ENCODE data around the gene MUC6. TPM values are rescaled to one million over a fixed set of nuclear protein-coding genes. Genes with fewer than 3 reads are reported as not detected.

The MUC6 gene
- total and polyA plus RNA-seq, 3 donors from 2014 or later, result 0.16 to 1.5 (median 0.19) TPM

- TF ChIP-seq POLR2A (IDR thresholded peaks at IDR 0.05), result no peak
- TF ChIP-seq CTCF (IDR thresholded peaks at IDR 0.05), result no peak
- no peak for DNase-seq
- no peaks in the 10 kb centered on the region for H3K36me3 ChIP-seq (ENCODE audit: low read depth, missing control alignments)
Measured at GRCh38 chr11:969651-970205, 66.8 kb downstream of the MUC6 start.

GRCh38 chr11:968822-969221 is 67.7 kb downstream of the MUC6 start:
- no peaks in the 10 kb centered on the region for H3K4me1 ChIP-seq
- H3K27me3 ChIP-seq, result no peaks in the 10 kb centered on the region
- TF ChIP-seq POLR2A (IDR thresholded peaks at IDR 0.05) (no peak), CTCF (IDR thresholded peaks at IDR 0.05) (no peak)
- no peak overlapping the region for H3K4me3 ChIP-seq
- H3K27ac ChIP-seq, result no peak overlapping the region
- intact Hi-C loops (cut with DNase I; ENCODE audit: low total_unique reads), result no loop called here
- H3K9me3 ChIP-seq, result no peaks in the 10 kb centered on the region
- WGBS, 2 donors, result 90 to 92% methylated on average over 12 to 14 of the region's 14 CpGs
- no peaks in the 10 kb centered on the region for H3K36me3 ChIP-seq (ENCODE audit: low read depth, missing control alignments)
- no peak for DNase-seq

More at GRCh38 chr11:969651-970205, 66.8 kb downstream of the MUC6 start:
- 87 to 88% methylated on average over 9 of the region's 9 CpGs for WGBS, 2 donors
- no peaks in the 10 kb centered on the region for H3K4me1 ChIP-seq
- H3K9me3 ChIP-seq, result no peaks in the 10 kb centered on the region
- H3K4me3 ChIP-seq, result no peak overlapping the region
- intact Hi-C loops (cut with DNase I; ENCODE audit: low total_unique reads), result no loop called here
- H3K27me3 ChIP-seq, result no peaks in the 10 kb centered on the region
- H3K27ac ChIP-seq, result no peak overlapping the region

- no peak overlapping the region for H3K4me3 ChIP-seq
- TF ChIP-seq POLR2A (IDR thresholded peaks at IDR 0.05) (no peak), CTCF (IDR thresholded peaks at IDR 0.05) (no peak)
- H3K27ac ChIP-seq, result no peak overlapping the region
Measured at GRCh38 chr11:967995-968751, 68.3 kb downstream of the MUC6 start.

GRCh38 chr11:965206-965775 is 71.2 kb downstream of the MUC6 start:
- no peak for DNase-seq
- no peak overlapping the region for H3K27ac ChIP-seq
- no peak overlapping the region for H3K4me3 ChIP-seq
- H3K36me3 ChIP-seq (ENCODE audit: low read depth, missing control alignments), result no peaks in the 10 kb centered on the region
- intact Hi-C loops (cut with DNase I; ENCODE audit: low total_unique reads), result no loop called here
- TF ChIP-seq POLR2A (IDR thresholded peaks at IDR 0.05) (no peak), CTCF (IDR thresholded peaks at IDR 0.05) (no peak)
- H3K27me3 ChIP-seq, result no peaks in the 10 kb centered on the region
- WGBS, 2 donors, result 91% methylated on average over 13 of the region's 13 CpGs
- H3K4me1 ChIP-seq, result no peaks in the 10 kb centered on the region
- H3K9me3 ChIP-seq, result no peaks in the 10 kb centered on the region

More at GRCh38 chr11:967995-968751, 68.3 kb downstream of the MUC6 start:
- no peaks in the 10 kb centered on the region for H3K9me3 ChIP-seq
- no peaks in the 10 kb centered on the region for H3K27me3 ChIP-seq
- intact Hi-C loops (cut with DNase I; ENCODE audit: low total_unique reads), result no loop called here
- no peaks in the 10 kb centered on the region for H3K36me3 ChIP-seq (ENCODE audit: low read depth, missing control alignments)
- H3K4me1 ChIP-seq, result no peaks in the 10 kb centered on the region
- 65 to 77% methylated on average over 21 to 31 of the region's 31 CpGs for WGBS, 2 donors
- no peak for DNase-seq

All from testis (tissue), 3 donors.